GM12878 (cell line): ENCODE results near the gene POU2F3. TPM values are rescaled to one million over a fixed set of nuclear protein-coding genes. Genes with fewer than 3 reads are reported as not detected.

Experiments
- ATAC-seq: fragments of 200-7000 bp; cut with Tn5 transposase; 3 replicates; pipeline ENCODE4 v1.9.1; 2020; ENCODE audit warnings: mild to moderate bottlenecking, moderate library complexity
- Bru-seq: library from RNA; stranded (reverse); fragments of 400-500 nt; gene quantifications from one replicate; lab custom pipeline; 2021; lab: Mats Ljungman, UMichigan
- BruChase-seq, 2 experiments: library from RNA; stranded (reverse); fragments of 400-500 nt; gene quantifications; one replicate each; lab custom pipeline; 2021; lab: Mats Ljungman, UMichigan
- BruUV-seq: library from RNA; stranded (reverse); fragments of 400-500 nt; replicated peaks from 2 replicates; lab custom pipeline; 2021; lab: Mats Ljungman, UMichigan
- CTCF ChIA-PET: fragments of 300-600 bp; sonication (Branson Sonifier 250); formaldehyde crosslinking; extraction: SDS; loops from one replicate; lab custom pipeline; 2021; ENCODE audit warnings: inconsistent platforms; lab: Yijun Ruan, JAX
- POLR2A ChIA-PET: fragments of 350-600 bp; formaldehyde crosslinking; extraction: SDS; loops from one replicate; lab custom pipeline; 2021; ENCODE audit warnings: inconsistent platforms; lab: Charles Lee
- RAD21 ChIA-PET: fragments of 300-600 bp; sonication (Branson Sonifier 250); formaldehyde crosslinking; loops from one replicate; lab custom pipeline; 2023; ENCODE audit warnings: antibody characterized with exemption; ENCODE audit not compliant: unreplicated experiment; lab: Charles Lee
- SMC1A ChIA-PET: fragments of 300-600 bp; sonication (Branson Sonifier 250); formaldehyde crosslinking; loops from one replicate; lab custom pipeline; 2023; ENCODE audit not compliant: unreplicated experiment, uncharacterized antibody; lab: Charles Lee
- DNase-seq: peaks from one replicate; pipeline ENCODE4 v3.0.0-alpha.2; 2011; ENCODE audit warnings: low read depth, low spot score
- FAIRE-seq: peaks from 3 replicates; lab custom pipeline; 2011; peaks lifted over from hg19 to GRCh38; lab: Jason Lieb, UNC
- H2AFZ ChIP-seq: 2 replicates; pipeline ENCODE4 v1.6.0; 2011; ENCODE audit warnings: low read depth, low read length, control low read depth; ENCODE audit not compliant: control insufficient read depth
- H3K27ac ChIP-seq: 2 replicates; pipeline ENCODE4 v1.5.1; 2011; ENCODE audit warnings: control low read depth; ENCODE audit not compliant: control insufficient read depth, insufficient read depth
- H3K27me3 ChIP-seq, 2 experiments: replicated peaks in 1 of 2; 2 replicates each; pipeline versions ENCODE4 v1.6.0 to v1.6.1; 2011; ENCODE audit warnings: low read length in 1 of 2; ENCODE audit not compliant: control insufficient read depth in 2 of 2, insufficient read depth in 2 of 2
- H3K36me3 ChIP-seq, 2 experiments: 2 replicates each; pipeline ENCODE4 v1.5.1; 2011; ENCODE audit warnings: low read length in 1 of 2; ENCODE audit not compliant: control insufficient read depth in 2 of 2, insufficient read depth in 2 of 2
- H3K4me1 ChIP-seq: 2 replicates; pipeline ENCODE4 v1.6.1; 2011; ENCODE audit warnings: mild to moderate bottlenecking, low read length, moderate library complexity, mixed read lengths; ENCODE audit not compliant: control insufficient read depth, insufficient read depth
- H3K4me2 ChIP-seq: 2 replicates; pipeline ENCODE4 v1.6.0; 2011; ENCODE audit warnings: control low read depth; ENCODE audit not compliant: control insufficient read depth, insufficient read depth
- H3K4me3 ChIP-seq: fragments of 200-600 bp; sonication (generic); 2 replicates; pipeline ENCODE4 v1.5.1; 2016
- H3K79me2 ChIP-seq: 2 replicates; pipeline ENCODE4 v1.6.0; 2011; ENCODE audit warnings: low read length; ENCODE audit not compliant: control insufficient read depth, insufficient read depth
- H3K9ac ChIP-seq: 2 replicates; pipeline ENCODE4 v1.8.0; 2011; ENCODE audit warnings: low read length, control low read depth, mixed read lengths; ENCODE audit not compliant: control insufficient read depth, insufficient read depth
- H3K9me3 ChIP-seq: replicated peaks from 3 replicates; pipeline ENCODE4 v1.5.1; 2011; ENCODE audit warnings: mild to moderate bottlenecking, low read length; ENCODE audit not compliant: control insufficient read depth, insufficient read depth
- H4K20me1 ChIP-seq: 2 replicates; pipeline ENCODE4 v1.6.0; 2011; ENCODE audit not compliant: control insufficient read depth, insufficient read depth
- BCL11A ChIP-seq: IDR thresholded peaks from 2 replicates; pipeline ENCODE4 v1.6.1; 2011; ENCODE audit warnings: low read depth, low read length
- CHD1 ChIP-seq: IDR thresholded peaks from 2 replicates; pipeline ENCODE4 v1.6.1; 2012; ENCODE audit warnings: low read depth, low read length, improper control_type of control experiment
- CREB1 ChIP-seq: IDR thresholded peaks from 2 replicates; pipeline ENCODE4 v1.6.1; 2012; ENCODE audit warnings: low read depth, mild to moderate bottlenecking, inconsistent platforms
- HDAC2 ChIP-seq: fragments of 200-600 bp; sonication (generic); IDR thresholded peaks from 2 replicates; pipeline ENCODE4 v1.6.1; 2017
- SMC3 ChIP-seq: IDR thresholded peaks from 2 replicates; pipeline ENCODE4 v1.6.1; 2011; ENCODE audit warnings: low read length, improper control_type of control experiment, borderline replicate concordance
- SUZ12 ChIP-seq: fragments of 200-600 bp; sonication (generic); IDR thresholded peaks from one replicate; pipeline ENCODE4 v1.6.1; 2018; ENCODE audit warnings: antibody characterized with exemption, mild to moderate bottlenecking; ENCODE audit not compliant: unreplicated experiment
- whole genome bisulfite sequencing: methylation state at CpG from one replicate; pipeline ENCODE4 v1.1.6; 2016; ENCODE audit warnings: low lambda C conversion rate; ENCODE audit not compliant: insufficient replicate concordance, insufficient coverage; ENCODE audit errors: missing lambda C conversion rate; 5-methylcytosine and 5-hydroxymethylcytosine counted together
- in situ Hi-C: fragments of 300-500 bp; cut with MboI; formaldehyde crosslinking; loops from 9 replicates; pipeline ENCODE4 v1.14.3; 2018; ENCODE audit warnings: mixed read lengths
- intact Hi-C: fragments of 100-400 bp; cut with micrococcal nuclease; formaldehyde crosslinking; loops from one replicate; pipeline ENCODE4 v1.14.2; 2022; ENCODE audit not compliant: unreplicated experiment
- long read RNA-seq, 2 experiments: library from polyadenylated mRNA; unstranded; transcript quantifications; one replicate each; pipeline ENCODE4 v2.0.0, GENCODE V29; 2019 to 2020
- polyA minus RNA-seq, 3 experiments: library from RNA; depleted of rRNA, polyadenylated mRNA; stranded (reverse); fragments of >200 nt; gene quantifications; 2 replicates each; pipeline ENCODE4 v1.2.3, GENCODE V29; 2011
- polyA plus RNA-seq, 11 experiments: library from polyadenylated mRNA; depleted of rRNA in 4 of 11; unstranded in 6 of 11; stranded (reverse) in 5 of 11; fragments of >200 nt; fragmentation: Nextera tagmentation in 4 of 11; fragmentation: Illumina TruSeq in 1 of 11; extraction: Ambion mirVana in 4 of 11; extraction: Trizol in 1 of 11; gene quantifications; 1 replicate in 1 of 11; 2 replicates in 10 of 11; pipeline versions ENCODE4 v1.2.1 to v1.2.3, GENCODE V29; 2011 to 2016; ENCODE audit warnings: inconsistent platforms in 2 of 11, missing spikeins in 2 of 11, low read depth in 1 of 11
- total RNA-seq, 4 experiments: library from RNA; depleted of rRNA in 3 of 4; stranded (reverse); fragments of >200 nt in 3 of 4; fragmentation: Illumina TruSeq in 1 of 4; extraction: Trizol in 1 of 4; gene quantifications; 2 replicates each; pipeline versions ENCODE4 v1.2.1 to v1.2.3, GENCODE V29; 2013 to 2021
- TF ChIP-seq, protein P1 (sequence below): fragments of 450-650 bp; IDR thresholded peaks from 2 replicates; pipeline ENCODE4 v1.6.1; 2017; ENCODE audit warnings: mild to moderate bottlenecking, moderate library complexity
- TF ChIP-seq, protein P2 (sequence below): fragments of 450-650 bp; IDR thresholded peaks from 2 replicates; pipeline ENCODE4 v1.6.1; 2017; ENCODE audit warnings: antibody characterized with exemption, mild to moderate bottlenecking, moderate library complexity
- TF ChIP-seq, protein P3 (sequence below): IDR thresholded peaks from 2 replicates; pipeline ENCODE4 v1.6.1; 2012; ENCODE audit warnings: low read depth, low read length, improper control_type of control experiment

POU2F3 gene
- 10.1 and 12.8 TPM in 2 replicates for total RNA-seq (2013; cell fraction: nucleolus; rRNA removed)
- total RNA-seq (2014; rRNA removed) (0.11 and 0.16 TPM in 2 replicates), total RNA-seq (2014; rRNA removed; fragmentation: Illumina TruSeq; extraction: Trizol) (0.18 and 0.22 TPM in 2 replicates), total RNA-seq (2021) (0.21 and 0.36 TPM in 2 replicates), polyA plus RNA-seq (2011; rRNA removed) (3.5 and 4.4 TPM in 2 replicates), polyA plus RNA-seq (2014; fragmentation: Illumina TruSeq; extraction: Trizol) (0.17 and 0.53 TPM in 2 replicates), polyA plus RNA-seq (2014; fragmentation: Nextera tagmentation; extraction: Ambion mirVana) (under 1 TPM; 0.15 to 0.37 TPM), polyA plus RNA-seq (2014; rRNA removed) (0.05 and 0.09 TPM in 2 replicates), polyA plus RNA-seq (2016; fragmentation: Nextera tagmentation; extraction: Ambion mirVana) (under 1 TPM; 0.31 to 0.39 TPM), polyA minus RNA-seq (2011; rRNA and poly(A)+ RNA removed) (3.5 and 3.6 TPM in 2 replicates), Bru-seq, nascent RNA (percentile 68 among the genes with signal in this experiment), BruChase-seq, experiment 1, labeled RNA remaining after a 6-hour chase (percentile 79 among the genes with signal in this experiment), BruChase-seq, experiment 2, labeled RNA remaining after a 2-hour chase (percentile 67 among the genes with signal in this experiment)
- not detected for polyA plus RNA-seq (2011; ENCODE audit: low read depth)
- 2.5 and 2.6 TPM in 2 replicates for polyA plus RNA-seq (2011; cell fraction: cytosol; rRNA removed)
- polyA plus RNA-seq (2011; cell fraction: nucleus; rRNA removed) = 4.4 and 5.4 TPM in 2 replicates
- polyA plus RNA-seq (2012) = 0.22 and 0.36 TPM in 2 replicates
- 0.80 and 2.2 TPM in 2 replicates for polyA minus RNA-seq (2011; cell fraction: cytosol; rRNA and poly(A)+ RNA removed)
- 2.4 and 4.2 TPM in 2 replicates for polyA minus RNA-seq (2011; cell fraction: nucleus; rRNA and poly(A)+ RNA removed)
- long read RNA-seq, experiment 1, partial matches to known transcripts = 0 of 5 reads
- long read RNA-seq, experiment 1, other reads (novel, unspliced or antisense) = 5 of 5 reads
- long read RNA-seq, experiment 2, partial matches to known transcripts = 3 of 5 reads
- long read RNA-seq, experiment 2, other reads (novel, unspliced or antisense) = 2 of 5 reads

DNA sequence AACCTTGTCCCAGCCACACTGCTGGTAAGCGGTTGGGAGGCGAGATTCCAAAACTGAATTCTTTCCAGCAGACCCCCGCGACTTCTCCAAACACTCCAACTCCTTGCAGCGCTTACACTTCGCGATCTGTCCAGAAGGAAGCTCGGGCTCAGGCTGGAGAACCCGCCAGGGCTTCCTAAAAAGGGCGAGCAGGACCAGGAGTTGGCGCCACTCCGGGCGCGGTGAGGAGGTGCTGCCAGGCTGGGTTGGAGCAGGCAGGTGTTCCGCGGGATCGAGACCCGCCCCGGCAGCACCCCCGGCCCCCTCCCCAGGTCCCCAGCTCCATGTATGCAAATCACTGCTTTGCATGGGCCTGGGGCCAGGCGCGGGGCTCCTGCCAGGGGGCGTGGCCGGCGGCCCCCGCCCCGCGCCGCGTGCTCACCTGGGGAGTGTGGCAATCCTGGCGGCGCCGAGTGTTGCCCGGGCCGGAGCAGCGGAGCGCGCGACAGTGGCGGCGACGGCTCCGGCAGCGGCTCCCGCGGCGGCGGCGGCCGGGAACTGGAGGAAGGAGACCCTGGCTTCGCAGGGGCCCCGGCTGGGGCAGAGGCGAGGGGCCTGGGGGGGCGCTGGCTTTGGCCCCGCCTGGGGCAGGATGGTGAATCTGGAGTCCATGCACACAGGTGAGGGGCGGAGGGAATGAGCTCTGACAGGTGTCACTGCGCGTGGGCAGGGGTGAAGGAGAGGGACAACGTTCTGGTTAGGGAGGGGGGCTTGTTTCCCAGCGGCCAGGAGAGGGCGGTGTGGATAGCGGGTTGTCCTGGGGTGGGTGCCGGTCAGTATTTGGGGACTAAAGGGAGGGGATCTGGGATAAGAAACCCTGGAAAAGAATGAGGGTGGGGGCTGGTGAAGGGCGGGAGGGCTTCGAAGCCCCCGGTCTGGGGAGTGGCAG lies at the start of gene POU2F3:
POU2F3 (plus strand) TSS at position 428 of the 928 bp plus-strand sequence; CDS start at position 632, 204 bp downstream.
- Histone ChIP-seq H3K27me3 (peaks cover 2 to 4% of the 10 kb centered on the region in 2 experiments; a peak in 2 of 4 replicates), H3K4me1 (peaks cover 8% of the 10 kb centered on the region), H3K36me3 (no peaks in the 10 kb centered on the region), H3K79me2 (no peaks in the 10 kb centered on the region), H3K4me2 (no peak within 1 kb of the TSS), H3K27ac (no peak within 1 kb of the TSS), H3K9me3 (no peaks in the 10 kb centered on the region; the same call in 2 of the 3 replicates), H4K20me1 (no peaks in the 10 kb centered on the region), H2AFZ (no peak within 1 kb of the TSS), H3K4me3 (no peak within 1 kb of the TSS), H3K9ac (no peak within 1 kb of the TSS)
- WGBS = 39% methylated on average over 38 of the region's 66 CpGs
- DNase-seq (no peak), ATAC-seq (no peak), FAIRE-seq (no peak)
- BruUV-seq = no TSS peak
- SMC1A ChIA-PET = interaction anchor here (1.3 to 11.4 kb wide), 3 partner anchors 11 to 60 kb away, joined by 3 to 372 read pairs (median 176); no protein-coding TSS in a partner anchor
- in situ Hi-C loops (no loop called here), intact Hi-C loops (no loop called here)
- RAD21 ChIA-PET = interaction anchor here (0.6 to 13.5 kb wide), 2 partner anchors 61 to 249 kb away, joined by 3 to 348 read pairs; no protein-coding TSS in a partner anchor
- CTCF ChIA-PET = interaction anchor here (1.0 to 18.4 kb wide), 2 partner anchors 10 to 62 kb away, joined by 4 to 783 read pairs; no protein-coding TSS in a partner anchor
- POLR2A ChIA-PET = no interaction called here
- no peak for TF ChIP-seq BCL11A
- no peak for TF ChIP-seq HDAC2
- TF ChIP-seq CHD1 = no peak
- TF ChIP-seq, protein P1, sequence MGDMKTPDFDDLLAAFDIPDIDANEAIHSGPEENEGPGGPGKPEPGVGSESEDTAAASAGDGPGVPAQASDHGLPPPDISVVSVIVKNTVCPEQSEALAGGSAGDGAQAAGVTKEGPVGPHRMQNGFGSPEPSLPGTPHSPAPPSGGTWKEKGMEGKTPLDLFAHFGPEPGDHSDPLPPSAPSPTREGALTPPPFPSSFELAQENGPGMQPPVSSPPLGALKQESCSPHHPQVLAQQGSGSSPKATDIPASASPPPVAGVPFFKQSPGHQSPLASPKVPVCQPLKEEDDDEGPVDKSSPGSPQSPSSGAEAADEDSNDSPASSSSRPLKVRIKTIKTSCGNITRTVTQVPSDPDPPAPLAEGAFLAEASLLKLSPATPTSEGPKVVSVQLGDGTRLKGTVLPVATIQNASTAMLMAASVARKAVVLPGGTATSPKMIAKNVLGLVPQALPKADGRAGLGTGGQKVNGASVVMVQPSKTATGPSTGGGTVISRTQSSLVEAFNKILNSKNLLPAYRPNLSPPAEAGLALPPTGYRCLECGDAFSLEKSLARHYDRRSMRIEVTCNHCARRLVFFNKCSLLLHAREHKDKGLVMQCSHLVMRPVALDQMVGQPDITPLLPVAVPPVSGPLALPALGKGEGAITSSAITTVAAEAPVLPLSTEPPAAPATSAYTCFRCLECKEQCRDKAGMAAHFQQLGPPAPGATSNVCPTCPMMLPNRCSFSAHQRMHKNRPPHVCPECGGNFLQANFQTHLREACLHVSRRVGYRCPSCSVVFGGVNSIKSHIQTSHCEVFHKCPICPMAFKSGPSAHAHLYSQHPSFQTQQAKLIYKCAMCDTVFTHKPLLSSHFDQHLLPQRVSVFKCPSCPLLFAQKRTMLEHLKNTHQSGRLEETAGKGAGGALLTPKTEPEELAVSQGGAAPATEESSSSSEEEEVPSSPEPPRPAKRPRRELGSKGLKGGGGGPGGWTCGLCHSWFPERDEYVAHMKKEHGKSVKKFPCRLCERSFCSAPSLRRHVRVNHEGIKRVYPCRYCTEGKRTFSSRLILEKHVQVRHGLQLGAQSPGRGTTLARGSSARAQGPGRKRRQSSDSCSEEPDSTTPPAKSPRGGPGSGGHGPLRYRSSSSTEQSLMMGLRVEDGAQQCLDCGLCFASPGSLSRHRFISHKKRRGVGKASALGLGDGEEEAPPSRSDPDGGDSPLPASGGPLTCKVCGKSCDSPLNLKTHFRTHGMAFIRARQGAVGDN = no peak
- no peak for TF ChIP-seq CREB1
- TF ChIP-seq, protein P2, sequence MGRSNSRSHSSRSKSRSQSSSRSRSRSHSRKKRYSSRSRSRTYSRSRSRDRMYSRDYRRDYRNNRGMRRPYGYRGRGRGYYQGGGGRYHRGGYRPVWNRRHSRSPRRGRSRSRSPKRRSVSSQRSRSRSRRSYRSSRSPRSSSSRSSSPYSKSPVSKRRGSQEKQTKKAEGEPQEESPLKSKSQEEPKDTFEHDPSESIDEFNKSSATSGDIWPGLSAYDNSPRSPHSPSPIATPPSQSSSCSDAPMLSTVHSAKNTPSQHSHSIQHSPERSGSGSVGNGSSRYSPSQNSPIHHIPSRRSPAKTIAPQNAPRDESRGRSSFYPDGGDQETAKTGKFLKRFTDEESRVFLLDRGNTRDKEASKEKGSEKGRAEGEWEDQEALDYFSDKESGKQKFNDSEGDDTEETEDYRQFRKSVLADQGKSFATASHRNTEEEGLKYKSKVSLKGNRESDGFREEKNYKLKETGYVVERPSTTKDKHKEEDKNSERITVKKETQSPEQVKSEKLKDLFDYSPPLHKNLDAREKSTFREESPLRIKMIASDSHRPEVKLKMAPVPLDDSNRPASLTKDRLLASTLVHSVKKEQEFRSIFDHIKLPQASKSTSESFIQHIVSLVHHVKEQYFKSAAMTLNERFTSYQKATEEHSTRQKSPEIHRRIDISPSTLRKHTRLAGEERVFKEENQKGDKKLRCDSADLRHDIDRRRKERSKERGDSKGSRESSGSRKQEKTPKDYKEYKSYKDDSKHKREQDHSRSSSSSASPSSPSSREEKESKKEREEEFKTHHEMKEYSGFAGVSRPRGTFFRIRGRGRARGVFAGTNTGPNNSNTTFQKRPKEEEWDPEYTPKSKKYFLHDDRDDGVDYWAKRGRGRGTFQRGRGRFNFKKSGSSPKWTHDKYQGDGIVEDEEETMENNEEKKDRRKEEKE = no peak
- peak; percentile 54 for TF ChIP-seq SUZ12
- peak; percentile 19; the same call in 1 of the 2 replicates for TF ChIP-seq SMC3
- TF ChIP-seq, protein P3, sequence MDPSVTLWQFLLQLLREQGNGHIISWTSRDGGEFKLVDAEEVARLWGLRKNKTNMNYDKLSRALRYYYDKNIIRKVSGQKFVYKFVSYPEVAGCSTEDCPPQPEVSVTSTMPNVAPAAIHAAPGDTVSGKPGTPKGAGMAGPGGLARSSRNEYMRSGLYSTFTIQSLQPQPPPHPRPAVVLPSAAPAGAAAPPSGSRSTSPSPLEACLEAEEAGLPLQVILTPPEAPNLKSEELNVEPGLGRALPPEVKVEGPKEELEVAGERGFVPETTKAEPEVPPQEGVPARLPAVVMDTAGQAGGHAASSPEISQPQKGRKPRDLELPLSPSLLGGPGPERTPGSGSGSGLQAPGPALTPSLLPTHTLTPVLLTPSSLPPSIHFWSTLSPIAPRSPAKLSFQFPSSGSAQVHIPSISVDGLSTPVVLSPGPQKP = no peak
